Measurements from ENCODE around the gene TMCC1. TPM values are rescaled to one million over a fixed set of nuclear protein-coding genes. Genes with fewer than 3 reads are reported as not detected.

TMCC1 gene
- total and polyA plus RNA-seq, 2 donors (not counting 1 experiment from before 2014, with no cell fraction given) = 8.5 to 32.2 TPM

GRCh38 chr3:129868912-129869311 is 24.6 kb downstream of the TMCC1 start:
- no peak overlapping the region for H3K27ac ChIP-seq (ENCODE audit: low read length in 2 of 2)
- no peaks in the 10 kb centered on the region for H3K27me3 ChIP-seq (replicated peaks in 1 of 4; ENCODE audit: control extremely low read depth in 1 of 4, control insufficient read depth in 3 of 4, insufficient read depth in 4 of 4, low read length in 3 of 4)
- no peak overlapping the region for H3K4me3 ChIP-seq (ENCODE audit: control extremely low read depth in 1 of 5, extremely low read depth in 1 of 5, insufficient read depth in 1 of 5, low read depth in 2 of 5, low read length in 4 of 5)
- H3K4me1 ChIP-seq (ENCODE audit: control insufficient read depth in 2 of 2, insufficient read depth in 2 of 2, low read length in 2 of 2) = no peaks in the 10 kb centered on the region
- Mint-ChIP-seq H3K27ac (no peak overlapping the region), H3K9me3 (ENCODE audit: insufficient read depth) (no peaks in the 10 kb centered on the region), H3K4me1 (peaks cover 16% of the 10 kb centered on the region), H3K4me3 (no peak overlapping the region), H3K27me3 (no peaks in the 10 kb centered on the region)
- no peaks in the 10 kb centered on the region for H3K9me3 ChIP-seq (ENCODE audit: control extremely low read depth in 1 of 3, control insufficient read depth in 2 of 3, insufficient read depth in 1 of 3, low read length in 2 of 3)
- H2AFZ ChIP-seq (ENCODE audit: insufficient read depth, low read depth, low read length, poor library complexity, severe bottlenecking) = no peak overlapping the region
- H3K9ac ChIP-seq (ENCODE audit: low read length) = no peak overlapping the region
- ATAC-seq (ENCODE audit: low read depth) (no peak), DNase-seq (no peak)
- intact Hi-C loops (cut with micrococcal nuclease) = no loop called here
- CTCF ChIA-PET = interaction anchor here (1.0 kb wide), 1 partner anchor 485 kb away, joined by 3 read pairs; no protein-coding TSS in a partner anchor
- no peak overlapping the region for H3K4me2 ChIP-seq (replicated peaks; ENCODE audit: low read depth, low read length, poor library complexity, severe bottlenecking)
- H3K79me2 ChIP-seq (ENCODE audit: control insufficient read depth, insufficient read depth, low read length) = peaks cover 46% of the 10 kb centered on the region
- H3K36me3 ChIP-seq (replicated peaks in 1 of 2; ENCODE audit: control extremely low read depth in 1 of 2, control insufficient read depth in 1 of 2, extremely low read depth in 1 of 2, insufficient read depth in 2 of 2, low read length in 1 of 2) = peaks cover 0 to 22% of the 10 kb centered on the region in 2 experiments
- no peak for TF ChIP-seq EZH2 (IDR thresholded peaks at IDR 0.05; ENCODE audit: borderline replicate concordance, insufficient read depth, low read depth, low read length, poor library complexity, severe bottlenecking)
- TF ChIP-seq, protein P1, sequence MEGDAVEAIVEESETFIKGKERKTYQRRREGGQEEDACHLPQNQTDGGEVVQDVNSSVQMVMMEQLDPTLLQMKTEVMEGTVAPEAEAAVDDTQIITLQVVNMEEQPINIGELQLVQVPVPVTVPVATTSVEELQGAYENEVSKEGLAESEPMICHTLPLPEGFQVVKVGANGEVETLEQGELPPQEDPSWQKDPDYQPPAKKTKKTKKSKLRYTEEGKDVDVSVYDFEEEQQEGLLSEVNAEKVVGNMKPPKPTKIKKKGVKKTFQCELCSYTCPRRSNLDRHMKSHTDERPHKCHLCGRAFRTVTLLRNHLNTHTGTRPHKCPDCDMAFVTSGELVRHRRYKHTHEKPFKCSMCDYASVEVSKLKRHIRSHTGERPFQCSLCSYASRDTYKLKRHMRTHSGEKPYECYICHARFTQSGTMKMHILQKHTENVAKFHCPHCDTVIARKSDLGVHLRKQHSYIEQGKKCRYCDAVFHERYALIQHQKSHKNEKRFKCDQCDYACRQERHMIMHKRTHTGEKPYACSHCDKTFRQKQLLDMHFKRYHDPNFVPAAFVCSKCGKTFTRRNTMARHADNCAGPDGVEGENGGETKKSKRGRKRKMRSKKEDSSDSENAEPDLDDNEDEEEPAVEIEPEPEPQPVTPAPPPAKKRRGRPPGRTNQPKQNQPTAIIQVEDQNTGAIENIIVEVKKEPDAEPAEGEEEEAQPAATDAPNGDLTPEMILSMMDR (IDR thresholded peaks at IDR 0.05) = no peak
- WGBS (ENCODE audit: insufficient coverage) = no CpG with 5 or more reads among the region's 2 CpGs
- POLR2A ChIA-PET = no interaction called here
- H4K20me1 ChIP-seq (ENCODE audit: control insufficient read depth, insufficient read depth, low read length, poor library complexity, severe bottlenecking) = peaks cover 10% of the 10 kb centered on the region

GRCh38 chr3:129867506-129868124 is 25.9 kb downstream of the TMCC1 start:
- H3K36me3 ChIP-seq (replicated peaks in 1 of 2; ENCODE audit: control extremely low read depth in 1 of 2, control insufficient read depth in 1 of 2, extremely low read depth in 1 of 2, insufficient read depth in 2 of 2, low read length in 1 of 2) = peaks cover 0 to 15% of the 10 kb centered on the region in 2 experiments
- no peak overlapping the region for H2AFZ ChIP-seq (ENCODE audit: insufficient read depth, low read depth, low read length, poor library complexity, severe bottlenecking)
- no peaks in the 10 kb centered on the region for H3K4me1 ChIP-seq (ENCODE audit: control insufficient read depth in 2 of 2, insufficient read depth in 2 of 2, low read length in 2 of 2)
- intact Hi-C loops (cut with micrococcal nuclease) = no loop called here
- ChIA-PET POLR2A (no interaction called here), CTCF (no interaction called here)
- H3K27ac ChIP-seq (ENCODE audit: low read length in 2 of 2) = no peak overlapping the region
- H3K79me2 ChIP-seq (ENCODE audit: control insufficient read depth, insufficient read depth, low read length) = peaks cover 37% of the 10 kb centered on the region
- 100% methylated on average over 2 of the region's 5 CpGs for WGBS (ENCODE audit: insufficient coverage)
- ATAC-seq (ENCODE audit: low read depth) (no peak), DNase-seq (no peak)
- no peaks in the 10 kb centered on the region for H3K9me3 Mint-ChIP-seq (ENCODE audit: insufficient read depth)
- H3K27me3 ChIP-seq (replicated peaks in 1 of 4; ENCODE audit: control extremely low read depth in 1 of 4, control insufficient read depth in 3 of 4, insufficient read depth in 4 of 4, low read length in 3 of 4) = no peaks in the 10 kb centered on the region
- TF ChIP-seq, protein P1 (IDR thresholded peaks at IDR 0.05) = no peak
- no peak for TF ChIP-seq EZH2 (IDR thresholded peaks at IDR 0.05; ENCODE audit: borderline replicate concordance, insufficient read depth, low read depth, low read length, poor library complexity, severe bottlenecking)
- H3K4me1 Mint-ChIP-seq = peaks cover 17% of the 10 kb centered on the region
- no peak overlapping the region for H3K4me3 Mint-ChIP-seq
- no peak overlapping the region for H3K9ac ChIP-seq (ENCODE audit: low read length)
- H3K4me3 ChIP-seq (ENCODE audit: control extremely low read depth in 1 of 5, extremely low read depth in 1 of 5, insufficient read depth in 1 of 5, low read depth in 2 of 5, low read length in 4 of 5) = no peak overlapping the region
- H3K27me3 Mint-ChIP-seq = no peaks in the 10 kb centered on the region
- H4K20me1 ChIP-seq (ENCODE audit: control insufficient read depth, insufficient read depth, low read length, poor library complexity, severe bottlenecking) = peaks cover 10% of the 10 kb centered on the region
- H3K4me2 ChIP-seq (replicated peaks; ENCODE audit: low read depth, low read length, poor library complexity, severe bottlenecking) = no peak overlapping the region
- no peak overlapping the region for H3K27ac Mint-ChIP-seq
- H3K9me3 ChIP-seq (ENCODE audit: control extremely low read depth in 1 of 3, control insufficient read depth in 2 of 3, insufficient read depth in 1 of 3, low read length in 2 of 3) = no peaks in the 10 kb centered on the region

Data from B cell (primary cell).